GM12892 (cell line): ENCODE data around the gene PRELID3B.

Experiments
- POLR2A ChIP-seq: IDR thresholded peaks from 2 replicates; pipeline ENCODE4 v1.6.1; 2011; ENCODE audit warnings: low read depth, low read length, control low read depth
- POLR2AphosphoS5 ChIP-seq: IDR thresholded peaks from 2 replicates; pipeline ENCODE4 v1.6.1; 2011; ENCODE audit warnings: low read depth, low read length, control low read depth
- TAF1 ChIP-seq: IDR thresholded peaks from 2 replicates; pipeline ENCODE4 v1.6.1; 2011; ENCODE audit warnings: low read depth, mild to moderate bottlenecking, control low read depth, low read length, borderline replicate concordance

GRCh38 chr20:59062081-59062480, 19.5 kb upstream of the PRELID3B start:
- no peak for TF ChIP-seq POLR2AphosphoS5
- TF ChIP-seq POLR2A = no peak
- TF ChIP-seq TAF1 = no peak
